ENCODE measurements around the gene ITGA6.

The ITGA6 gene

DNA sequence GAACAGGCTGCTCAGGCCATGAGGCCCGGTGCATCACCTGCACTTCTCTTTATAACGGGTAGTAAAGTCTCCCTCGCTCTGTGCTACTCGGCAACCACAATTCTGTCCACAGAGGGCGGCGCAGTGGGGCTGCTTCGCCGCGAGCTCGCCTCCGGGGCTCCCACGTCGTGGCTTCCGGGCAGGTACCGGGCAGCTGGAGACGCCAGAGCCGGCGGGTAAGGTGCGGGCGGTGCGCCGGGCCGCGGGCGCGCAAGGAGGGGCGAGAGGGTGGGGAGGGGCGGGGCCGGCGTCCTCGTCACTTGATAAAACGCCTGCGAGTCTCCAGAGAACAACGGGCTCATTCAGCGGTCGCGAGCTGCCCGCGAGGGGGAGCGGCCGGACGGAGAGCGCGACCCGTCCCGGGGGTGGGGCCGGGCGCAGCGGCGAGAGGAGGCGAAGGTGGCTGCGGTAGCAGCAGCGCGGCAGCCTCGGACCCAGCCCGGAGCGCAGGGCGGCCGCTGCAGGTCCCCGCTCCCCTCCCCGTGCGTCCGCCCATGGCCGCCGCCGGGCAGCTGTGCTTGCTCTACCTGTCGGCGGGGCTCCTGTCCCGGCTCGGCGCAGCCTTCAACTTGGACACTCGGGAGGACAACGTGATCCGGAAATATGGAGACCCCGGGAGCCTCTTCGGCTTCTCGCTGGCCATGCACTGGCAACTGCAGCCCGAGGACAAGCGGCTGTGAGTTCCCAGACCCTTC lies at the start of gene ITGA6:
Gene ITGA6 (plus strand): TSS at position 331 of the 734 bp plus-strand sequence.
- peak; percentile 78 to 79 for DNase-seq

DNA sequence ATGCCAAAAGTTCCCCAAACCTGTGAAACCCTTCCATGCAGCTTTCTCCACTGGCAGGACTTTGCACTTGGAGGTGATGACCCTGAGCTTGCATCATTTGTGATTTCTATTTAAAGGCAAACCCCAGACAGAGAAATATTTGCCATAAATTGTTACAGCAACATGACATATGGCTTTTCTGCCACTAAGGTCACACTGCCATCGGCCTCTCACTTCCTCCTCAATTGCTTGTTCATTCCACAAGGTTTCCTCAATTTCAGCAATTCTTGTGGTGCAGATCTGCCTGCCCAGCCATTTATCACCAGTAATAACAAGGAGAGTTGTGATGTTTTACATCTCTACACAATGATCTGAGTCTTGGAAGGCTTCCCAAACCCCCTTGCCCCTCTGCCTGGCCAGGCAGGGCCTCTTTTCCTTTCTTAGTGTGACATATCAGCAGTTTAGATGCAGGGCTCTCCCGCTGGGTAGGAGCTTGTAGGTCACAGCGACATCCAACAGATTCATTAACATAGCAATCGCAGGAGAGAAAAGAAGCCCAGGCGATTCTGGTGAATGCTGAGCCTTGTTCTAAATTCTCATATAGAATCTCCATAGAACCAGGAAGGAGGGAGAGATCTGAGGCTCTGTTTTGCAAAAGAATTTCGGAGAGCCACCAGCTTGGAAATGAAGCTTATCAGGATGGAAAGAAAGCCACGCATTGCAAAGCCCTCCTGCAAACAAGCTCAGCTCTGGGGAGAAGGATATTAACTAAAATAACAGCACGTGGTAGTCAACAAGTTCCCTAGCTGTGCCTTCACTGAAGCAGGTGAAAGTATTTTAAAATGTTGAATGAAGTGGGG lies 46.7 kb upstream of the ITGA6 start:
- no peak for DNase-seq

DNA sequence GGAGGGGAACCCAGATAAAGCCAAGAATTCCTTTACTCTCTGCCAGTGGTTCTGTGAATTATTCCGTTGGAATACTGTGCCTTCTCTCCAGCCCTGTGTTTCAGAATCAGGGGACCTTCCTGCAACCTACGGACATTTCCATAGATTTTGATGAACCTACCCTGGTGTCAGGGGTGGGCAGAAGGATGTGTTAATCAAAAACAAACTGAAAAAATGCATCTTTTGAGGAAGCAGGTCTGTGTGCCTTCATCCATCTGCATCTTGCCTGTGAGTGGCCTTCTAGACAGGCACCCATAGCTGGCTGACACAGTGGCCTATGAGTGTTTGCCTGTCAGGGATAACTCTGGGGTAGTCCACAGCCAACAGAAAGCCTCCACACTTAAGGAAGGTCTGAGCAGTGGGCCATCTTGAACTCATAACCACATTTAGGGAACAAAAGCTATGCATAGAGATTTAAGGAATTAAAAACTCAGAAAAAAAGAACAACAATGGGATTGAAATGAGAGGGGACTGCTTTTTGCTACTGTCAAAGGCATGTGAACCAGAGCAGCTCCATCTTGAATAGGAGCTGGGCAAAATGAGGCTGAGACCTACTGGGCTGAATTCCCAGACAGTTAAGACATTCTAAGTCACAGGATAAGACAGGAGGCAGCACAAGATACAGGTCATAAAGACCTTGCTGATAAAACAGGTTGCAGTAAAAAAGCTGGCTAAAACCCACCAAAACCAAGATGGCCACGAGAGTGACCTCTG lies 45.9 kb upstream of the ITGA6 start:
- no peak for DNase-seq

DNA sequence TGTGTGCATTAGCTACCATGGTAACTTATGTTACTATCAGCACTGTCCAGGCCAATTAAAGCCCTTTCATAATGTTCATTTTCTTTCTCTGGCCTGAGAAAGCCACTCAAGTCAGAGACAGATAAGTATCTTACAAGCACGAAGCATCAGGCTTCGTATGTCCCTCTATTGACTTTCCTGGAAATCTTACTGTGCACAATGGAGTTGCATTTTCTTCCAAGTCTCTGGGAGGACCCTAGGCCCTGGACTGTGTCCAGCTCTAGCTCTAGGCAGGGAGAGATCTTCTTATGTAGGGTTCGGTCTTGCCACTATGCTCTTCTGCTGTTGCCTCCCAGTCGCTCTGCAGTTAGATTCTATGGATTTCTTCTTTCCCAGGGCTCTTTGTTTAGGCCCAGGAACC lies 40.0 kb upstream of the ITGA6 start:
- DNase-seq = no peak

DNA sequence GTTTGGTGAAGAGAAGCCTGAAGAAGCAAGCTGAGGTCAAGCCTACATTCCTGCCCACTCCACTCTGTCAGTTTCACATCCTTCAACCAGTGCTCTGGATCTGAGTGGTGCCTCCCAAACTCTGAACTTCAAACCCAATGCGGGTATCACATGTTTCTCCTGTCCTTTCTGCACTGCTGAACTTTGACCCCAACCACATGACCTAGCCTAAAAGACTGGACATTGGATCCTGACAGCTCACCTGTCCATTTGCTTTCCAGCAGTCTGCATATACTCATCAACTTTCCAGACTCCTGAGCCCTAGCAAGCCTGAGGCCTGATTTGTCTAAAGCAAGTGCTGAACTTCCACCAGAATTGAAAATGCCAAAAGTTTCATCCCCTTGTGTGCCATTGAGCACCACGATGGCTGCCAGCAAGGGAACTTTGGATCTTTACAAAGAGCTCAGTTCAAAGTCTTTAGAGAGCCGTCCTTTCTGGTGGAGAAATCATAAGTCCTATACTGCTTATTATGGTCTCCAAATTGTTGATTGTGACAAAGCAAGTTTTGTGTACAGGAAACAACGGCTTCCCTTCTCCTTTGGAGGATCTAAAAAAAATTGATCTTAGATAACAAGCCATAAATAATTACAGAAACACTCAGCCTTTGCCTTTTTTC lies 37.6 kb upstream of the ITGA6 start:
- DNase-seq = no peak

DNA sequence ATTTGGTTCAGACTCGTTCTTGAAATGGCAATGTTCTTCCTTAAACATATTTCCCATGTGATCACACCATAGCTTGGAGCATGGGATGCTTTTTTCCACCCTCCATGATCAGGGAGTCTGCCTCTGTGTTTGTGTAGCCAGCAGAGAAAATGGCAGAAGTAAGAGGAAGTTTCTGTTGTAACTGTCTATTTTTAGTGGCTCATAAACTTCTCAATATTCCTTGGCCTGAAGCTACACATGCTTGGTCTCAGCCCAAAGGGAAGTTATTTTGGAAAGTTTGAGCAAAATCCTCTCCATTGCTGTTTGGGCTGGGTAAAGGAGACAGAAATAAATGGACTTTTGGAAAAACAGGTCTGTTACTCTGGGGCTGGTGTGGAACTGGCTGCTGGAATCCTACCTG lies 33.4 kb upstream of the ITGA6 start:
- DNase-seq = no peak

DNA sequence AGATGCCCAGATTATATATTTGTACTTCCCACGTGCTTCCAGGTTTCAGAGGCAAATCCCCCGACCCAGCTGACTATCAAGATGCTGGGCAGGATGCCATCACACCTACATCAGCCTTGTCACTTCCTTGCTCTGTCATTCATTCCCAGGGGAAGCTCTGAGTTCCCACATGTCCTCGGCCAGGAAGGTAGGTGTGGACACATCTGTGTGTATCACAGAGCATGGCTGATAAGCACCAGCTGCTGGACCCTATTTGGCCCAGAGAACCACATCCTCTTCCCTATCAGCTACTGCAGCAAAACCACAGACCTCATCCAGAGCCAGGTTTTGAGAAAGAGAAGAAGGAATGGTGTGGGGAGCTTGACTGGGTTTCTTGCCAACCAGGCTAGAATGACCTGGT lies 31.9 kb upstream of the ITGA6 start:
- no peak for DNase-seq

DNA sequence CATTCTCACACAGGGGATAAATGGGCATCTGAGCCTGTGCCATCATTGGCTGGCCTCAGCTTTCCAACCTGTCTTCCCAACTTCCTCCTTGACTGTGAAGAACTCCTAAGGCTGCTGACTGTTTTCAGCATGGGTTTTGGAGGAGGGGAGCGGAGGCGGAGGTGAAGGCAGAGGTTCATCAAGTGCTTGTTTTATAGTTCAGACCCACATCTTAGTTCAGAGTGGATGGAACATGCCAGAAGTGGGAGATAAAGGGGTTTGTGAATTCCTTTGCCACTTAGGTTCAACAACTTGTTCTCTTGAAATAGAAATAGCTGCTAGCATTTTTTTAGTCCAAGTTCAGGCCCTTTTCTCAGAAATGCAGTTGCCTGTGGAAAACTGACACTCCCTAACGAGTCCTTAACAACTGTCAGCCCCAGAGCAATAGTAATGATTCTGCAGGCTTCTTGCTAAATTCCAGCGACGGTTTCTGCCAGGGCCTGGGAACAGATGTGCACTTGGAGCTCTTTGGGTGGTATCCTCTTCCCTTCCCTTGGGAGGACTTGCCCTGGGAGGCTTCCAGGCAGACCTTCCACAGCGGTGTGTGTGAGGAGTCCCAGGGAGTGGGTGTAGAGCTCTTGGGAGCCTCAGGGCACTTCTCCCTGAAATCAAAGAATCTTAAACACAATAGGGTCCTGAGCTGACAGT lies 30.1 kb upstream of the ITGA6 start:
- no peak for DNase-seq

DNA sequence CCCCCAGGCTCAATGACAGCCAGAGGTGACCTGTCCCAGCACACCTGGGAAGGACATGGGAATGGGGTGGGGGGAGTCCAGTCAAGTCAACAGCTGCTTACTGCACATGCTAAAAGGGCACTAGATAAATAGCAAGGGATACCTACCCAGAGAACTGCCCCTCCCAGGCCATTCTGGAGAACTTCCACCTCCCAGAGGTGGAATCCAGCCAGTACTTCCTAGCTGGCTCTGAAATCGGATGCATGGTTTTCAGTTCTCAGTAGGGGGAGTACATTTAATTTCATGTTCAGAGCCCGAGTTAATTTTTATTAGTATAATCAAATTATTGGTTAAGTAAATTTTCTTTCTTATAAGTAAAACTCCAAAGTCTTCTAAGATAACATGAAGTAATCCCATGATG lies 28.9 kb upstream of the ITGA6 start:
- no peak for DNase-seq

DNA sequence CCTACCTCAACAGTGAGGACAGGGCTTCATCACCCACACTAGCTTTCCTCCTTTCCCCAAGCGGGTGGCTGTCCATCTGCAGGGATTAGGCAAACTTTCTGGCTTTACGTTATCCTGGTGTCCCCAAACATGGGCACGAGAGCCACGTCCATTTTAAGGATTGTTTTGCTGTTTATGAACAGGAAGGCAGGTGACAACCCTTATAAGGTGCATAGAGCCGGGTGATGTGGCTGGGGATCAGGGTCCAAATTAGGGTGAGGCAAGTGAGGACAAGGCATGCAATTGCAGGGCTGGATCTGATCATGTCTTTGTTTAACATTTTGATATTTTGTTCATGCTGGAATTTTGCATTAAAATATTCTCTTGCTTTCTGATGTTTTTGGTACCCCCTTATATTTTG lies 27.6 kb upstream of the ITGA6 start:
- DNase-seq = no peak

DNA sequence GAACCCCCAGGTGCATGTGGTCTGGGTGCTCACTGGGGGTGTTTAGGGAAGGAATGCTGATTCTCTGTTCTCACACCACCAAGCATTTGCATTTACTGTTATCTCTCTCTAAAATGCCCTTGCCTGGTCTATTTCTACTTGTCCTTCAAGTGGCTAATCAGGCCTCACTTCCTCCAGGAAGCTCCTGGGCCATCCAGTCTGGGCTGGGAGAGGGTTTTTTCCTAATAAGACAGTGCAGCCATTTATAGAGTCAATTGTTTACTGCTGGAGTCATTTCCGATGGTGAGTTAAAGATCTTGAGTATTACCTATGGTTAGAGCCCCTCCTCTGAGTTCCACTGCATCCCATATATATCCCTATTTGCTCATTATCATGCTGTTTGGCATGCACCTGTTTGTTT lies 25.2 kb upstream of the ITGA6 start:
- no peak for DNase-seq

DNA sequence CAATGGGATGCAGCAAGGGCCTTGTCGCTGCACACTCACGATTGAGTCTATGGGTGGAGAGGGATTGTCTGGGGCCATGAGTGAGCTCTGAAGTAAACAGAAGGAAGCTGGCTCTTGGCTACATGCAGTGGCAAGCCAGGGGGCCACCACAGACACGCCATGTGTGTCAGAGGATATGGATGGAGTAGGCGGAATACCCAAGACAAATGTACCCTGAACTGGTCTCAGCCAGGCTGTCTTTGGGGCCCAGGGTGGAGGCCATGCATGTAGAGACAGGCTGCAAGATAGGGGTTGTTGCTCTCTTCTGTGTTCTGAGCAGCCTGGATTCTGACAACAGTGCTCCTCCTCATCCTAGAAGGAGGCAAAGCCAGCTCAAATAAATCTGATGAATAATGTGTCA lies 24.0 kb upstream of the ITGA6 start:
- no peak for DNase-seq

DNA sequence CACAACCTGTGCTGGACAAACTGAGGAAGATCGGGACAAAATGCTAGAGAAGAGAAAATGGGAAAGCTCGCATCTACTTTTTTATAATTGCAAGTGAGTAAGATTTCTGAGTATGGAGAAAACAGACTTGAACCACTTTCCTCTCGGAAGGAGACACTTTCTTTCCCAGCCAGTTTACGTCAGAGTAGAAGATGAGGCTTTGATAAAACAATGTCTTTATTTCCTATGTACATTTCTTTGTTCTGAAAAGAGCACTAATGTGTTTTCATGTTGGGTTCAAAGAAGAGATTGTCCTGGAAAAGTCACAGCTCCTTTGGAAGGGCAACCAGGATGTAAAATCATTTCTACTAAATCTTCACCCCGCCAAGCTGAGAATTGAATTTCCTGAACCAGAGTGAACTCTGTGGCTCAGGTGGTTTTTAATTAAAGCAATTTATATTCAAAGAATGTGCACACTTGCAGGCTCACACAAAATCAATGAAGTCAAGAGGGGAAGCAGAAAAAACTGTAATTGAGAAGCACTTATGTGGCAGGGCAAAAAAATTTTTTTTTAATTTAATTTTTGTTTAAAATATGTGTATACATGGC lies 23.4 kb upstream of the ITGA6 start:
- DNase-seq = no peak

DNA sequence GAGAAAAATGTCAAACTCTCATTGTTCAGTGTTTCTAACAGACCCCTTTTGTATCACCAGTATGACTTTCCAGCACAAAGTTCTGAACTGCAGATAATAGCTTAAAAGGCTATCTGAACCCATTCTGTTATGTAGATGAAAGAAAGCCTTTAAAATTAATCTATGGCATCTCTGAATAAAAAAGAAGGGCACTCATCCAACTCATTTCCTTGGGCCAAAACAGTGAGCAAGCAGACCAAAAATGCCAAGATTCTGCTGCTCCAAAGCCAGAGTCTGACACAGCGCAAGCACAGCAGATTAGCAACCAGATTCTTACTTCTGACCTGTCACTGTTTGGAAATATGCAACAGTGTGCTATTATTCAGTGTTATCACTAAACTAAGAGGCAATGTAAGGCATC lies 22.6 kb upstream of the ITGA6 start:
- DNase-seq = no peak

DNA sequence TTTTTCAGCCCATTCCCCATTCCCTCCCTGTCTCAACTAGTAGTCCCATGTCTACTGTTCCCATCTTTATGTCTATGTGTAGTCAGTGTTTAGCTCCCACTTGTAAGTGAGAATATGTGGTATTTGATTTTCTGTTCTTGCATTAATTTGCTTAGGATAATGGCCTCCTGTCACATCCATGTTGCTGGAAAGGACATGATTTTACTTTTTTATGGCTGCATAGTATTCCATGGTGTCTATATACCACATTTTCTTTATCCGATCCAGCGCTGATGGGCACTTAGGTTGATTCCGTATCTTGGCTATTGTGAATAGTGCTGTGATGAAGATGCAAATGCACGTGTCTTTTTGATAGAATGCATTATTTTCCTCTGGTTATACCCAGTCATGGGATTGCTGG lies 21.7 kb upstream of the ITGA6 start:
- DNase-seq = no peak

DNA sequence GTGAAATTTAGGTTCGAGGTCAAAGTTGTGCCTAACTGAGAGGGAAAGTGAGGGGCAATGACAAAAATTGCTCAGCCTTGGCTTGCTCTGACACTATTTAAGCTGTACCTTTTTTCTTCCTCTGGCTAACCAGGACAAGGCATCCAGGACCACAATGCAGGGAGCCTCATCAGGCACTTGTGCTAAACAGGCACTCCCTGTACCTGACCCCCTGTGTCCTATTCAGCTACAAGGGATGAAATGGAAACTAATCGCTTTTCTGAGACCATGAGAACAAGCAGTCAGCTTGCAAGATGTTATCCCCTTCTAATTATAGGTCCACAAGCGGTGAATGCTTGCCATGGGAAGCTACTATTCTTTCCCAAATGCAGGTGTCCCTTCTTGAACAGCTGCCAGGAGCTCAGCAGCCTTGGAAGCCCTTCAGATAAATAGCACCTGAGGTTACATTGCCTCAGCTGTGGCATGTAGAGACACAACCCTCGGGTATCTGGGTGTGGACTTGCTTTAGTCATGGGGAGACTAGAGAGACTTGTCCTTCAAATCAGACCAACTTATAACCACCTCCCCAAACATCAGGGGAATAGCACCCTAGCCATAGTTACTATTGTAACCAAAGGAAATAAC lies 19.1 kb upstream of the ITGA6 start:
- no peak for DNase-seq

DNA sequence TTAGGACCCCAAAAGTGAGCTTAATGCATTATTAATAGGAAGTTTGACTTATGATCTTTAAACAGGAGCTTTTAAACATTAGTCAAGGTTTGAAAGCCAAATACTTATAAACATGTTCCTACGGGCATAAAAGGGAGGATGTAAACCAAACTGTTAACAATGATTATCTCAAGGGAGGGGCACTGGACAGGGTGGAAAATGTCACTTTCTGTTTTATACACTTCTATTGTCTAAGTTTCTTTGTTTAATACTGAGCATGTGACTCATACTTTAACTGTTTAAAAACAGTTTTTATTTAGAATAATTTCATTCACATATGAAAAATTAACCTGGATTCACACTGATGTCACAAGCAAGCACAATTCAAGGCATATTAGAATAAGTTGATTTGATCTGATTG lies 18.3 kb upstream of the ITGA6 start:
- DNase-seq = no peak

DNA sequence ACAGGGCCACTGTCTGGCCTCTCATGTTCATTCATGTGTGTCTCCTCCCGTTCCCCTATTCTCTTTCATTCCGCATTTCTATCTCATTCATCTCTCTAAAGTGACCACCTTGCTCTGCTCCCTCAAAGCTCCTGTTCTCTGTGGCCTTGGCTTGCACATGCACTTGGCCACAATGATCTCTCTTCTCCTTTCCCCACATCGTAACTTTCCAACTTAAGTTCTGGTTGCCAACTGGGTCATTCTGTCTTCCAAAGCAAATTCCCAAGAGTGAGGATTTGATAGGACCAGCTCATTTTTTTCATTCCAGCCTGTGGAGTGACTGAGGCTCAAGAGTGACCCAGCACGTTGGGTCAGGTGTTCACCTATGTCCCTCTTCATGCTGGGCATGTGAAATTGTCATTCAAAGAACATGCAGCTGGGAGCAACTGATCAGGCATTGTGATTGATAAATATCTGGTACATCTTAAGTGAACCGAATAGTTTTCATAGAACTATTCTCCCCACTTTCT lies 14.3 kb upstream of the ITGA6 start:
- no peak for DNase-seq

DNA sequence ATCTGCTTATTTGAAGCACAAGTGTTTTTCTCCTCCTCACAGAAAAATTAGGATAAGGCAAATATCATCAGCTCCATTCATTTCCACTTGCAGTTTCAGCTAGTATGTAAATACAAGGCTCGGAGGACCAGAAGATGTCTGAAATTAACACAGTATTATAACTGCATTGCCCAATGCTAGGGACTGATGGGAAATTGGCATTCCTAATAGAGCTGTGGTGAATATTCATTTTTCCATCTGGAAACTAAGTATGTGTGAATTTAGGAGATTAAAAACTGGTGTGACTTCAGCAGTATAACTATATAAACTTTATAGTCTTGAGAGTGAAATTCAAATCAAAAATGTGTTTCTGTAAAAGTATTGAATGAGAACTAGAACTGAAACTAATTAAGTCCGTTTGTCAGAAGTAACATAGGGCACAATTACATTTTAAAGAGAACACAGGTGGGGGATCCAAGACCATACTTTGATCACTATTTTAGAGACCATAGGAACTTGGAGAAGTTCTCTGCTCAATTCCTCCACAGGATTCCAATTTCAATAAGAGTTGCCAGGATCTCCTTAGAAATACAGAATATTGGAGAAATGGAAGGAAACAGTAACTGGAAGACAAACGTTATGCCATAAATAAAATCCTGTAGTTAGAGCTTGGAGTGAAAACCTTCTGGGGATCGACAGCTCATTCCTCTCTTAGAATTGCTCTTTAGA lies 12.1 kb upstream of the ITGA6 start:
- DNase-seq = no peak

DNA sequence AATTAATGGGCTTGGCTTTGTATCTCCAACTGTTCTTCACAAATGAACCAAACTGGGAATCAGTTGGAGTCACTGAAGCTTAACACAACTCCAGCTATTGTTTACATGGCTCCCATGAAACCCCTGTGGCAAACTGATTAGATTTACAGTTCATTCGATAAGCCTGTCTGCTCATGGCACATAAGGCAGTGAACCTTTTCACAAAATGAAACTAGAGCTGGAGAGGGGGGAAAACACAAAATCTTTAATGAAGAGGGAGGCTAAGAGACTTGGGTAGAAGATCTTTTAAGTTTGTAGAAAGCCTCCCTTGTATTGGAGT lies 11.6 kb upstream of the ITGA6 start:
- DNase-seq = no peak

DNA sequence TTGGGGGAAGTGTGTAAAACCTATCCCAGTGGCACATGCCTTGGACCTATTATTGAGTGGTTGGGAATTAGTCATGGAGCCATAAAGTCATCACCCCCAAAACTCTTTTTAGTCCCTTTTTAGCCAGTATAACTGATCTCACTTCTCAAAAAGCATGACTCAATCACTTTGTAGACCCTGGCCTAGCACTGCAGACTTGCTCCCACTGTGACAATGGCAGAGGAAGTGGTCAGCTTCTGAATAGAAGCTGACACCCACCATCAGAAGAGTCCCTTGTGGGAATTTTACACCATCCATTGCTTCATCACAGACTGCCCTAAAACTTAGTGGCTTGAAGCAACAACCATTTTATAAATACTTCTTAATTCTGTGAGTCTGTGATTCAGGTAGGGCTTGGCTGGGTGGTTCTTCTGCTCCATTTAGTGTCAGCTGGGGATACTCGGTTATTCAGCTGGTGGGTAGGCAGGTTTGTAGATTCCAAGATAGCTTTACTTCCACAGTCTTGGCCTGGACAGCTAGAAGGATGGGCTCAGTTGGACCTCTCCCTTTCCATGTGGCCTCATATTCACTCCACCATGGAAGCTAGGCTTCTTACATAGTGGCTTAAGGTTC lies 10.8 kb upstream of the ITGA6 start:
- no peak for DNase-seq

All from stimulated activated CD4-positive, alpha-beta T cell treated with anti-CD3 and anti-CD28 coated beads, Interleukin-2, amount 100 ng/mL, for 24 hours (primary cell).